ENCODE results near the gene ZRANB1.

Gene ZRANB1

DNA sequence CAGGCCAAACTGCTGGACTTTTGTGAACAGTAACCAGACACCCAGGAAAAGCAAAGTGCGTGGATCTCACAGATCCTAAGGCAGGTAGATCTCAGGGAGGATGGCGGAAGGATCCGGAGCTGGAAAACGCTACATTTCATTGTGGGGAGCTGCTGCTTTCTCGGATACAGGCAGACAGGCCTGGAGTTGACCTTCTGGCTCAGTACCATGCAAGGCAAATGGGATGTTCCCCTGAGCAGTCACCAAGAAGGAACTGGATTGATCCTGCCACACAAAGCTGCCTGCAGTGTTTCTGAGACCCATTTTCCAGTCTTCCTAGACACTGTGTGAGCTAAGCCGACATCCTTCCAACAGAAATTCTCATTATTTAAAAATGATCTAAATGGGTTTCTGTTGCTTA, 65.5 kb downstream of the ZRANB1 start:
- peak; percentile 23; the same call in 2 of the 3 replicates for ATAC-seq
- TF ChIP-seq ZFP3 (CRISPR knock-in tag; IDR thresholded peaks at IDR 0.05) (no peak), CSDC2 (CRISPR knock-in tag; IDR thresholded peaks at IDR 0.05) (no peak), ZNF70 (CRISPR knock-in tag; IDR thresholded peaks at IDR 0.05) (no peak), GLIS3 (CRISPR knock-in tag; IDR thresholded peaks at IDR 0.05) (no peak), ZNF8 (CRISPR knock-in tag; IDR thresholded peaks at IDR 0.05) (no peak), RARB (CRISPR knock-in tag; IDR thresholded peaks at IDR 0.05) (no peak), ZNF565 (CRISPR knock-in tag; conservative IDR thresholded peaks at IDR 0.05; ENCODE audit: low read depth) (no peak), ESRRG (CRISPR knock-in tag; IDR thresholded peaks at IDR 0.05) (no peak), SNAI2 (CRISPR knock-in tag; IDR thresholded peaks at IDR 0.05) (no peak), OSR1 (CRISPR knock-in tag; IDR thresholded peaks at IDR 0.05) (no peak), TSHZ2 (CRISPR knock-in tag; IDR thresholded peaks at IDR 0.05) (no peak), ISL1 (CRISPR knock-in tag; IDR thresholded peaks at IDR 0.05) (no peak), ZFP30 (CRISPR knock-in tag; IDR thresholded peaks at IDR 0.05) (no peak), ZC3H10 (CRISPR knock-in tag; IDR thresholded peaks at IDR 0.05) (no peak), PPARA (CRISPR knock-in tag; IDR thresholded peaks at IDR 0.05; ENCODE audit: borderline replicate concordance) (no peak)
- TF ChIP-seq, protein P1, sequence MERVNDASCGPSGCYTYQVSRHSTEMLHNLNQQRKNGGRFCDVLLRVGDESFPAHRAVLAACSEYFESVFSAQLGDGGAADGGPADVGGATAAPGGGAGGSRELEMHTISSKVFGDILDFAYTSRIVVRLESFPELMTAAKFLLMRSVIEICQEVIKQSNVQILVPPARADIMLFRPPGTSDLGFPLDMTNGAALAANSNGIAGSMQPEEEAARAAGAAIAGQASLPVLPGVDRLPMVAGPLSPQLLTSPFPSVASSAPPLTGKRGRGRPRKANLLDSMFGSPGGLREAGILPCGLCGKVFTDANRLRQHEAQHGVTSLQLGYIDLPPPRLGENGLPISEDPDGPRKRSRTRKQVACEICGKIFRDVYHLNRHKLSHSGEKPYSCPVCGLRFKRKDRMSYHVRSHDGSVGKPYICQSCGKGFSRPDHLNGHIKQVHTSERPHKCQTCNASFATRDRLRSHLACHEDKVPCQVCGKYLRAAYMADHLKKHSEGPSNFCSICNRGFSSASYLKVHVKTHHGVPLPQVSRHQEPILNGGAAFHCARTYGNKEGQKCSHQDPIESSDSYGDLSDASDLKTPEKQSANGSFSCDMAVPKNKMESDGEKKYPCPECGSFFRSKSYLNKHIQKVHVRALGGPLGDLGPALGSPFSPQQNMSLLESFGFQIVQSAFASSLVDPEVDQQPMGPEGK (CRISPR knock-in tag; IDR thresholded peaks at IDR 0.05; ENCODE audit: borderline replicate concordance) = no peak
- TF ChIP-seq, protein P2, sequence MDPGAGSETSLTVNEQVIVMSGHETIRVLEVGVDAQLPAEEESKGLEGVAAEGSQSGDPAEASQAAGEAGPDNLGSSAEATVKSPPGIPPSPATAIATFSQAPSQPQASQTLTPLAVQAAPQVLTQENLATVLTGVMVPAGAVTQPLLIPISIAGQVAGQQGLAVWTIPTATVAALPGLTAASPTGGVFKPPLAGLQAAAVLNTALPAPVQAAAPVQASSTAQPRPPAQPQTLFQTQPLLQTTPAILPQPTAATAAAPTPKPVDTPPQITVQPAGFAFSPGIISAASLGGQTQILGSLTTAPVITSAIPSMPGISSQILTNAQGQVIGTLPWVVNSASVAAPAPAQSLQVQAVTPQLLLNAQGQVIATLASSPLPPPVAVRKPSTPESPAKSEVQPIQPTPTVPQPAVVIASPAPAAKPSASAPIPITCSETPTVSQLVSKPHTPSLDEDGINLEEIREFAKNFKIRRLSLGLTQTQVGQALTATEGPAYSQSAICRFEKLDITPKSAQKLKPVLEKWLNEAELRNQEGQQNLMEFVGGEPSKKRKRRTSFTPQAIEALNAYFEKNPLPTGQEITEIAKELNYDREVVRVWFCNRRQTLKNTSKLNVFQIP (CRISPR knock-in tag; IDR thresholded peaks at IDR 0.05; ENCODE audit: borderline replicate concordance, low read depth) = no peak
- TF ChIP-seq, protein P3, sequence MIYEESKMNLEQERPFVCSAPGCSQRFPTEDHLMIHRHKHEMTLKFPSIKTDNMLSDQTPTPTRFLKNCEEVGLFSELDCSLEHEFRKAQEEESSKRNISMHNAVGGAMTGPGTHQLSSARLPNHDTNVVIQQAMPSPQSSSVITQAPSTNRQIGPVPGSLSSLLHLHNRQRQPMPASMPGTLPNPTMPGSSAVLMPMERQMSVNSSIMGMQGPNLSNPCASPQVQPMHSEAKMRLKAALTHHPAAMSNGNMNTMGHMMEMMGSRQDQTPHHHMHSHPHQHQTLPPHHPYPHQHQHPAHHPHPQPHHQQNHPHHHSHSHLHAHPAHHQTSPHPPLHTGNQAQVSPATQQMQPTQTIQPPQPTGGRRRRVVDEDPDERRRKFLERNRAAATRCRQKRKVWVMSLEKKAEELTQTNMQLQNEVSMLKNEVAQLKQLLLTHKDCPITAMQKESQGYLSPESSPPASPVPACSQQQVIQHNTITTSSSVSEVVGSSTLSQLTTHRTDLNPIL (CRISPR knock-in tag; IDR thresholded peaks at IDR 0.05; ENCODE audit: low read depth) = no peak
- TF ChIP-seq, protein P4, sequence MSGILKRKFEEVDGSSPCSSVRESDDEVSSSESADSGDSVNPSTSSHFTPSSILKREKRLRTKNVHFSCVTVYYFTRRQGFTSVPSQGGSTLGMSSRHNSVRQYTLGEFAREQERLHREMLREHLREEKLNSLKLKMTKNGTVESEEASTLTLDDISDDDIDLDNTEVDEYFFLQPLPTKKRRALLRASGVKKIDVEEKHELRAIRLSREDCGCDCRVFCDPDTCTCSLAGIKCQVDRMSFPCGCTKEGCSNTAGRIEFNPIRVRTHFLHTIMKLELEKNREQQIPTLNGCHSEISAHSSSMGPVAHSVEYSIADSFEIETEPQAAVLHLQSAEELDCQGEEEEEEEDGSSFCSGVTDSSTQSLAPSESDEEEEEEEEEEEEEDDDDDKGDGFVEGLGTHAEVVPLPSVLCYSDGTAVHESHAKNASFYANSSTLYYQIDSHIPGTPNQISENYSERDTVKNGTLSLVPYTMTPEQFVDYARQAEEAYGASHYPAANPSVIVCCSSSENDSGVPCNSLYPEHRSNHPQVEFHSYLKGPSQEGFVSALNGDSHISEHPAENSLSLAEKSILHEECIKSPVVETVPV (CRISPR knock-in tag; IDR thresholded peaks at IDR 0.05) = no peak

- TF ChIP-seq ARNTL (CRISPR knock-in tag; IDR thresholded peaks at IDR 0.05; ENCODE audit: borderline replicate concordance, low read depth) (no peak), TCF4 (CRISPR knock-in tag; IDR thresholded peaks at IDR 0.05; ENCODE audit: borderline replicate concordance) (no peak), RARB (CRISPR knock-in tag; IDR thresholded peaks at IDR 0.05) (no peak)
- TF ChIP-seq, protein P3 (CRISPR knock-in tag; IDR thresholded peaks at IDR 0.05; ENCODE audit: low read depth) = no peak
- ATAC-seq = no peak
These were observed 67.0 kb downstream of the ZRANB1 start for GRCh38 chr10:125008689-125009638.

All from SK-N-SH treated with all-trans-retinoic acid at 6 μM for 48 hours (cell line).